H1 (cell line): ENCODE data around the gene VAV2. TPM values are rescaled to one million over a fixed set of nuclear protein-coding genes. Genes with fewer than 3 reads are reported as not detected.

Experiments used
- CTCF ChIA-PET: fragments of 300-600 bp; sonication (Branson Sonifier 250); formaldehyde crosslinking; loops from one replicate; lab custom pipeline; 2021; ENCODE audit not compliant: partially characterized antibody; lab: Charles Lee
- POLR2A ChIA-PET: fragments of 300-600 bp; sonication (Branson Sonifier 250); formaldehyde crosslinking; loops from one replicate; lab custom pipeline; 2021; ENCODE audit warnings: inconsistent platforms; ENCODE audit not compliant: partially characterized antibody; lab: Charles Lee
- DNase-seq, 2 experiments: peaks; one replicate each; pipeline versions ENCODE4 v3.0.0 to v3.0.0-alpha.2; 2010 to 2022; ENCODE audit warnings: low spot score in 2 of 2, low read depth in 1 of 2, mixed read lengths in 1 of 2
- FAIRE-seq: peaks from 2 replicates; lab custom pipeline; 2011; peaks lifted over from hg19 to GRCh38; lab: Jason Lieb, UNC
- H2AFZ ChIP-seq: 2 replicates; pipeline ENCODE4 v1.8.1; 2012; ENCODE audit warnings: low read length, inconsistent platforms
- H2AK5ac ChIP-seq: 2 replicates; pipeline ENCODE4 v1.6.1; 2013; ENCODE audit warnings: low read depth, low read length
- H2BK120ac ChIP-seq: replicated peaks from 2 replicates; pipeline ENCODE3; 2013; ENCODE audit warnings: low read depth, low read length, inconsistent platforms
- H2BK12ac ChIP-seq: 2 replicates; pipeline ENCODE4 v1.6.1; 2013; ENCODE audit warnings: low read depth, low read length
- H2BK15ac ChIP-seq: 2 replicates; pipeline ENCODE4 v1.6.1; 2013; ENCODE audit warnings: low read length
- H2BK20ac ChIP-seq: 2 replicates; pipeline ENCODE4 v1.6.1; 2013; ENCODE audit warnings: low read length
- H2BK5ac ChIP-seq: 2 replicates; pipeline ENCODE4 v1.6.1; 2013; ENCODE audit warnings: low read depth, low read length
- H3K14ac ChIP-seq: 2 replicates; pipeline ENCODE4 v1.6.1; 2013; ENCODE audit warnings: inconsistent platforms; ENCODE audit not compliant: insufficient read length
- H3K18ac ChIP-seq: 2 replicates; pipeline ENCODE4 v1.6.1; 2013; ENCODE audit warnings: low read length; ENCODE audit errors: extremely low read depth
- H3K23ac ChIP-seq: 2 replicates; pipeline ENCODE4 v1.6.1; 2013; ENCODE audit warnings: inconsistent platforms; ENCODE audit not compliant: insufficient read length
- H3K23me2 ChIP-seq: 2 replicates; pipeline ENCODE4 v1.6.1; 2013; ENCODE audit warnings: low read depth, low read length
- H3K27ac ChIP-seq: 2 replicates; pipeline ENCODE4 v1.6.1; 2011; ENCODE audit warnings: low read depth, low read length, inconsistent platforms
- H3K27me3 ChIP-seq, 4 experiments: replicated peaks in 1 of 4; 1 replicate in 1 of 4; 2 replicates in 3 of 4; pipeline versions ENCODE4 v1.6.1 to v1.8.1; 2011 to 2013; ENCODE audit warnings: low read length in 3 of 4, mild to moderate bottlenecking in 3 of 4, inconsistent platforms in 2 of 4, mixed read lengths in 2 of 4, moderate library complexity in 1 of 4; ENCODE audit not compliant: control insufficient read depth in 3 of 4, insufficient read depth in 3 of 4; ENCODE audit errors: extremely low read depth in 1 of 4
- H3K36me3 ChIP-seq, 4 experiments: 2 replicates each; pipeline versions ENCODE4 v1.6.1 to v1.8.1; 2011 to 2013; ENCODE audit warnings: mild to moderate bottlenecking in 4 of 4, low read length in 3 of 4, moderate library complexity in 2 of 4, control low read depth in 1 of 4, inconsistent platforms in 1 of 4; ENCODE audit not compliant: insufficient read depth in 4 of 4, control insufficient read depth in 2 of 4
- H3K4ac ChIP-seq: replicated peaks from 2 replicates; pipeline ENCODE3; 2013; ENCODE audit warnings: low read length, low read depth, mixed read lengths, inconsistent platforms; ENCODE audit not compliant: insufficient read length
- H3K4me1 ChIP-seq, 4 experiments: replicated peaks in 1 of 4; 1 replicate in 1 of 4; 2 replicates in 3 of 4; pipeline versions ENCODE4 v1.6.1 to v1.8.1; 2011 to 2013; ENCODE audit warnings: low read length in 3 of 4, inconsistent platforms in 2 of 4, mixed read lengths in 1 of 4; ENCODE audit not compliant: insufficient read depth in 4 of 4, control insufficient read depth in 3 of 4
- H3K4me2 ChIP-seq, 2 experiments: 2 replicates each; pipeline versions ENCODE4 v1.6.1 to v1.8.1; 2011 to 2013; ENCODE audit warnings: low read depth in 2 of 2, low read length in 2 of 2, control low read depth in 1 of 2, inconsistent platforms in 1 of 2, mild to moderate bottlenecking in 1 of 2; ENCODE audit not compliant: insufficient read depth in 1 of 2
- H3K4me3 ChIP-seq, 4 experiments: fragments of 200-600, 300-600 bp in 1 of 4; sonication (generic), shearing (Covaris generic), sonication (Bioruptor Twin) in 1 of 4; 2 replicates each; pipeline versions ENCODE4 v1.5.1 to v1.8.1; 2011 to 2016; ENCODE audit warnings: low read length in 4 of 4, low read depth in 3 of 4, control low read depth in 2 of 4, inconsistent platforms in 2 of 4, mild to moderate bottlenecking in 2 of 4, mixed read lengths in 1 of 4, moderate library complexity in 1 of 4; ENCODE audit not compliant: insufficient read depth in 2 of 4; ENCODE audit errors: extremely low read depth in 1 of 4
- H3K56ac ChIP-seq: replicated peaks from 2 replicates; pipeline ENCODE3; 2013; ENCODE audit warnings: low read depth, mild to moderate bottlenecking, mixed read lengths, low read length, inconsistent platforms; ENCODE audit not compliant: insufficient read length
- H3K79me1 ChIP-seq: 2 replicates; pipeline ENCODE4 v1.6.1; 2013; ENCODE audit warnings: low read depth, low read length, control low read depth
- H3K79me2 ChIP-seq, 2 experiments: 2 replicates each; pipeline versions ENCODE4 v1.6.1 to v1.8.1; 2012 to 2013; ENCODE audit warnings: low read length in 2 of 2, mild to moderate bottlenecking in 2 of 2, inconsistent platforms in 1 of 2; ENCODE audit not compliant: insufficient read depth in 2 of 2, control insufficient read depth in 1 of 2
- H3K9ac ChIP-seq, 4 experiments: replicated peaks in 1 of 4; 1 replicate in 1 of 4; 2 replicates in 3 of 4; pipeline versions ENCODE4 v1.6.1 to v1.8.1; 2011 to 2013; ENCODE audit warnings: low read depth in 3 of 4, low read length in 3 of 4, control low read depth in 2 of 4, mild to moderate bottlenecking in 2 of 4, moderate library complexity in 2 of 4, inconsistent platforms in 1 of 4; ENCODE audit errors: extremely low read depth in 1 of 4
- H3K9me3 ChIP-seq, 2 experiments: 2 replicates each; pipeline versions ENCODE4 v1.6.1 to v1.8.1; 2012 to 2013; ENCODE audit warnings: mild to moderate bottlenecking in 2 of 2, moderate library complexity in 2 of 2, control low read depth in 1 of 2, inconsistent platforms in 1 of 2, low read depth in 1 of 2, low read length in 1 of 2, mixed read lengths in 1 of 2; ENCODE audit not compliant: insufficient read depth in 2 of 2
- H4K20me1 ChIP-seq, 2 experiments: replicated peaks in 1 of 2; 2 replicates each; pipeline versions ENCODE3 to v1.8.1; 2011 to 2013; ENCODE audit warnings: inconsistent platforms in 2 of 2, low read length in 2 of 2, mild to moderate bottlenecking in 1 of 2; ENCODE audit not compliant: insufficient read depth in 2 of 2, control insufficient read depth in 1 of 2
- H4K5ac ChIP-seq: 2 replicates; pipeline ENCODE4 v1.6.1; 2013; ENCODE audit warnings: low read length, low read depth, mixed read lengths, inconsistent platforms; ENCODE audit not compliant: insufficient read length
- H4K8ac ChIP-seq: 2 replicates; pipeline ENCODE4 v1.8.0; 2013; ENCODE audit warnings: mild to moderate bottlenecking, moderate library complexity, low read length, inconsistent platforms; ENCODE audit not compliant: insufficient read depth; ENCODE audit errors: extremely low read depth
- H4K91ac ChIP-seq: replicated peaks from 2 replicates; pipeline ENCODE3; 2013; ENCODE audit warnings: low read length, mixed read lengths, inconsistent platforms; ENCODE audit not compliant: insufficient read length
- ASH2L ChIP-seq: fragments of 200-600, 300-600 bp; sonication (generic); IDR thresholded peaks from one replicate; pipeline ENCODE4 v1.7.1; 2017; ENCODE audit warnings: low read length
- ATF2 ChIP-seq: IDR thresholded peaks from 2 replicates; pipeline ENCODE4 v1.6.1; 2012; ENCODE audit warnings: low read length, inconsistent platforms
- E2F6 ChIP-seq: IDR thresholded peaks from 2 replicates; pipeline ENCODE4 v1.6.1; 2012; ENCODE audit warnings: inconsistent platforms
- GABPA ChIP-seq: IDR thresholded peaks from 2 replicates; pipeline ENCODE4 v1.6.1; 2011; ENCODE audit warnings: mild to moderate bottlenecking, low read length, moderate library complexity, borderline replicate concordance; ENCODE audit not compliant: insufficient read depth
- NRF1 ChIP-seq: IDR thresholded peaks from 2 replicates; pipeline ENCODE4 v1.6.1; 2011; ENCODE audit warnings: mild to moderate bottlenecking, low read depth, low read length, improper control_type of control experiment
- POLR2AphosphoS5 ChIP-seq: IDR thresholded peaks from 2 replicates; pipeline ENCODE4 v1.6.1; 2011; ENCODE audit warnings: low read depth, low read length
- SAP30 ChIP-seq: fragments of 300-600 bp; sonication (generic); IDR thresholded peaks from 2 replicates; pipeline ENCODE4 v1.7.1; 2012; ENCODE audit warnings: low read length, moderate library complexity, mild to moderate bottlenecking, inconsistent platforms; ENCODE audit not compliant: insufficient read depth, insufficient replicate concordance
- SIN3A ChIP-seq, 2 experiments: IDR thresholded peaks in 1 of 2; conservative IDR thresholded peaks in 1 of 2; 2 replicates each; pipeline ENCODE4 v1.6.1; 2011 to 2012; ENCODE audit warnings: low read length in 2 of 2, improper control_type of control experiment in 1 of 2, low read depth in 1 of 2, mild to moderate bottlenecking in 1 of 2
- SP2 ChIP-seq: IDR thresholded peaks from 2 replicates; pipeline ENCODE4 v1.6.1; 2012; ENCODE audit warnings: mild to moderate bottlenecking, low read length, inconsistent platforms
- TAF1 ChIP-seq: IDR thresholded peaks from 2 replicates; pipeline ENCODE4 v1.6.1; 2011; ENCODE audit warnings: mild to moderate bottlenecking, low read depth, low read length
- TCF12 ChIP-seq: IDR thresholded peaks from 2 replicates; pipeline ENCODE4 v1.6.1; 2011; ENCODE audit warnings: low read depth, mild to moderate bottlenecking, low read length
- WGBS, 2 experiments: shearing (Covaris generic) in 1 of 2; methylation state at CpG; one replicate each; pipeline versions ENCODE4 v1.1.6 to v1.1.7; 2013 to 2015; ENCODE audit warnings: low lambda C conversion rate in 2 of 2, mixed read lengths in 2 of 2, inconsistent platforms in 1 of 2, low coverage in 1 of 2, missing lambda C conversion rate in 1 of 2; ENCODE audit not compliant: insufficient replicate concordance in 2 of 2, insufficient coverage in 1 of 2, insufficient read length in 1 of 2; ENCODE audit errors: extremely low coverage in 1 of 2, missing lambda C conversion rate in 1 of 2; 5-methylcytosine and 5-hydroxymethylcytosine counted together
- polyA plus RNA-seq, 7 experiments: library from polyadenylated mRNA; depleted of rRNA in 3 of 7; stranded (reverse) in 5 of 7; unstranded in 2 of 7; fragments of >200 nt in 5 of 7; fragments of 200-250 nt in 2 of 7; gene quantifications; 1 replicate in 5 of 7; 2 replicates in 1 of 7; 4 replicates in 1 of 7; pipeline versions ENCODE4 v1.2.1 to v1.2.3, GENCODE V29; 2011 to 2013; ENCODE audit warnings: missing spikeins in 2 of 7, mixed read lengths in 2 of 7
- total RNA-seq: library from RNA; stranded (reverse); fragmentation: NEBNext Ultra II Directional; extraction: Animal tissue kit (Norgen Biotek cat#: 25700); gene quantifications from 2 replicates; pipeline ENCODE4 v1.2.1, GENCODE V29; 2021

The VAV2 gene
- total and polyA plus RNA-seq, 2 of the 8 experiments (the other 6 are each of a cell fraction or from before 2014, with no cell fraction given) = 13.6 to 37.6 TPM

- Histone ChIP-seq H2BK12ac (no peak overlapping the region), H3K18ac (no peak overlapping the region), H2BK20ac (no peak overlapping the region), H2BK15ac (no peak overlapping the region), H3K36me3 (no peaks in the 10 kb centered on the region; a peak in 2 of 8 replicates), H3K4me2 (no peak overlapping the region), H4K91ac (no peak overlapping the region), H2AFZ (no peak overlapping the region), H3K27ac (no peak overlapping the region), H4K5ac (no peak overlapping the region), H2BK5ac (no peak overlapping the region), H3K23ac (no peak overlapping the region), H3K79me1 (no peaks in the 10 kb centered on the region), H3K9ac (no peak overlapping the region), H3K9me3 (no peaks in the 10 kb centered on the region), H3K4me1 (peaks cover 0 to 32% (median 24%) of the 10 kb centered on the region in 4 experiments; a peak in 6 of 7 replicates), H3K4ac (no peak overlapping the region), H3K56ac (no peak overlapping the region), H3K14ac (no peak overlapping the region), H2AK5ac (no peak overlapping the region), H4K8ac (no peak overlapping the region), H2BK120ac (no peak overlapping the region), H3K27me3 (no peaks in the 10 kb centered on the region), H4K20me1 (peaks cover 0 to 2% of the 10 kb centered on the region in 2 experiments), H3K4me3 (no peak overlapping the region), H3K79me2 (no peaks in the 10 kb centered on the region), H3K23me2 (no peaks in the 10 kb centered on the region)
- 83% methylated on average over 19 of the region's 25 CpGs; no CpG with 5 or more reads in 1 of the 2 experiments for WGBS, 2 experiments
- no peak for DNase-seq
- POLR2A ChIA-PET = no interaction called here
- CTCF ChIA-PET = interaction anchor here (0.8 to 1.7 kb wide), 3 partner anchors 12 to 167 kb away, joined by 3 to 7 read pairs (median 3); no protein-coding TSS in a partner anchor
- no peak for FAIRE-seq
- no peak for TF ChIP-seq TCF12
- no peak for TF ChIP-seq NRF1
- TF ChIP-seq SP2 = no peak
- no peak for TF ChIP-seq GABPA
- no peak for TF ChIP-seq ATF2
- no peak for TF ChIP-seq E2F6
- no peak for TF ChIP-seq SIN3A (conservative IDR thresholded peaks at IDR 0.05 in 1 of 2, IDR thresholded peaks at IDR 0.05 in 1 of 2; ENCODE audit: low read depth in 1 of 2, low read length in 2 of 2)
- TF ChIP-seq POLR2AphosphoS5 = no peak
- no peak for TF ChIP-seq ASH2L
- no peak for TF ChIP-seq SAP30
- no peak for TF ChIP-seq TAF1
These were observed 163.7 kb downstream of the VAV2 start for GRCh38 chr9:133828338-133828997.
